ENCODE data around the gene ZNF662. TPM values are rescaled to one million over a fixed set of nuclear protein-coding genes. Genes with fewer than 3 reads are reported as not detected.
A peak's percentile ranks its signal among the peaks of the same experiment; 100 is the strongest.

The ZNF662 gene
- total RNA-seq, result 1.2 TPM

- H3K4me1 ChIP-seq (ENCODE audit: insufficient read depth, low read length), result peaks cover 13% of the 10 kb centered on the region
- H3K27me3 ChIP-seq (ENCODE audit: insufficient read depth, low read length), result peaks cover 30% of the 10 kb centered on the region
- peak within 1 kb of the TSS; percentile 23 for H3K4me3 ChIP-seq (ENCODE audit: low read length)
- H3K9me3 ChIP-seq (ENCODE audit: low read depth, low read length), result no peaks in the 10 kb centered on the region
Observed at GRCh38 chr3:42906070-42906847, at the start of gene ZNF662. TSS of gene ZNF662 (plus strand) at chr3:42906142. CDS start at chr3:42908115, 1,973 bp downstream.

DNA sequence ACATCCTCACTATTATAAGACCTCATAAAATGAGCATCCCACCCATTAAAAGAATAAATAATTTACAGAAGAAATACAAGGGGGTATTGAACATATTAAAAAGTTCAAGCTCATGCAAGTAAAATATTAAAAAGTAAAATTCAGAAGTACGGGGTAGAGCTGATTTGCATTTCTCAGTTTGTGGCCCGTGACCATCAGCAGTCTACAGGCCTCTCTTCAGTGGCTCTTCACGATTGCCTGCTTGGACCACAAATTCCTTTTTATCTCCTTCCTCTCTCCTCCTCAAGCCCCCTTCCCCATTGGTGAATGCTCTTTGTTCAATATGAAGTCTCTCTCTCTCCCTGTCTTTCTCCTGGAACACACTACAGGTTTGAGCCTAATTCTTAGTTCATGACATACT, 49.4 kb upstream of the ZNF662 start:
- Histone ChIP-seq H3K4me1 (ENCODE audit: insufficient read depth, low read length) (no peaks in the 10 kb centered on the region), H3K4me3 (ENCODE audit: low read length) (no peak overlapping the region), H3K9me3 (ENCODE audit: low read depth, low read length) (no peaks in the 10 kb centered on the region), H3K27me3 (ENCODE audit: insufficient read depth, low read length) (no peaks in the 10 kb centered on the region)

GRCh38 chr3:42864321-42864950, 41.5 kb upstream of the ZNF662 start:
- H3K27me3 ChIP-seq (ENCODE audit: insufficient read depth, low read length), result no peaks in the 10 kb centered on the region
- H3K4me3 ChIP-seq (ENCODE audit: low read length), result no peak overlapping the region
- no peaks in the 10 kb centered on the region for H3K9me3 ChIP-seq (ENCODE audit: low read depth, low read length)
- H3K4me1 ChIP-seq (ENCODE audit: insufficient read depth, low read length), result no peaks in the 10 kb centered on the region

DNA sequence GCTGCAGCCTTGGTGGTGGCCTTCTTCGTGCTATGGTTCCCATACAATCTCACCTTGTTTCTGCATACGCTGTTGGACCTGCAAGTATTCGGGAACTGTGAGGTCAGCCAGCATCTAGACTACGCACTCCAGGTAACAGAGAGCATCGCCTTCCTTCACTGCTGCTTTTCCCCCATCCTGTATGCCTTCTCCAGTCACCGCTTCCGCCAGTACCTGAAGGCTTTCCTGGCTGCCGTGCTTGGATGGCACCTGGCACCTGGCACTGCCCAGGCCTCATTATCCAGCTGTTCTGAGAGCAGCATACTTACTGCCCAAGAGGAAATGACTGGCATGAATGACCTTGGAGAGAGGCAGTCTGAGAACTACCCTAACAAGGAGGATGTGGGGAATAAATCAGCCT, 40.7 kb upstream of the ZNF662 start:
- no peaks in the 10 kb centered on the region for H3K9me3 ChIP-seq (ENCODE audit: low read depth, low read length)
- H3K4me3 ChIP-seq (ENCODE audit: low read length), result no peak overlapping the region
- H3K4me1 ChIP-seq (ENCODE audit: insufficient read depth, low read length), result no peaks in the 10 kb centered on the region
- H3K27me3 ChIP-seq (ENCODE audit: insufficient read depth, low read length), result no peaks in the 10 kb centered on the region

DNA sequence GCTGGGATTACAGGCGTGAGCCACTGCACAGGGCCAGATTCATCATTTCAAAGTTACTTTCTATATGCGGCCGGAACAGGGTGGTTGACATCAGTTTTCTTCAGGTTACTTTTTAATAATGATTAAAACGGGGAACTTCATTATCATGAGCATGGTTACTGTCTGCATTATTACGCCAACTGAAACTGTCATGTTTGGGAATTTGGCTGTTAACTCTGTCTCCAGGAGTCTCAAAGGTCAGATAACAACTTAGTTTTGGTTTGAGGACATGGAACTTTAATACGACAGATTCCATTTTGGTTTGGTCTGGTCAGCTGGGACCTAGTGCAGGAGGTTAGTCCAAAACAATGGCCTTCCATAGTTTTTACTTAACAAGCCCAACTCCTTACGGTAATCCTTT, 38.8 kb upstream of the ZNF662 start:
- H3K9me3 ChIP-seq (ENCODE audit: low read depth, low read length), result no peaks in the 10 kb centered on the region
- H3K27me3 ChIP-seq (ENCODE audit: insufficient read depth, low read length), result no peaks in the 10 kb centered on the region
- no peak overlapping the region for H3K4me3 ChIP-seq (ENCODE audit: low read length)
- H3K4me1 ChIP-seq (ENCODE audit: insufficient read depth, low read length), result no peaks in the 10 kb centered on the region

- Histone ChIP-seq H3K27me3 (ENCODE audit: insufficient read depth, low read length) (no peaks in the 10 kb centered on the region), H3K4me3 (ENCODE audit: low read length) (no peak overlapping the region), H3K9me3 (ENCODE audit: low read depth, low read length) (no peaks in the 10 kb centered on the region), H3K4me1 (ENCODE audit: insufficient read depth, low read length) (no peaks in the 10 kb centered on the region)
Observed at GRCh38 chr3:42868841-42869240, 37.1 kb upstream of the ZNF662 start.

DNA sequence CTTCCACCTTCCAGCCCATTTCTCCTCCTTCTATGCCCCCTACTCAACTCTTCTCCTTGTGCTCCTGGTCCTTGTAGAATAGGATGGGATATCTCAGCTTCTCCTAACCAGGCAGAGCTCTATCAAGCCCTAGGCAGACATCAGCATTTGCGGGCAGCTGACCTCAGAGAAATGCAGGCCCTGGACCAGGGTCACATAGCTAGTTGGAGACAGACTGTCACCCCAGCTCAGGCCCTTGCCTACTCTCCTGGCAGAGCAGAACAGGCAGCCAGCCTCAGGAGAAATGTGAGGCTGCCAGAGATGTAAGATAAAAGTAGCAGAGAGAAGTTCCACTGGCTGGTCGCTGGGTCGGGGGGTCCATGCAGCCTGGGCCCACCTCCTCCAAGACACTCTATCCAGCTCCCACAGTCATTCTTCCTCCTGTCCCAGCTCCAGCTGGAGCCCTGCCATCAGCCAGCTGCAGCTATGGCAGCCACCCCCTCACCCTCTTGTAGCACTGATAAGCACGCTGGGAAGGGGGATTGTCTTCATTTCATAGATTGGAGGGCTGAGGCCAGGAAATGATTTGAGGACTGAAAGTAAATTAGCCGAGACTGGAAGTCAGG, 34.2 kb upstream of the ZNF662 start:
- Histone ChIP-seq H3K9me3 (ENCODE audit: low read depth, low read length) (no peaks in the 10 kb centered on the region), H3K4me1 (ENCODE audit: insufficient read depth, low read length) (no peaks in the 10 kb centered on the region), H3K27me3 (ENCODE audit: insufficient read depth, low read length) (no peaks in the 10 kb centered on the region), H3K4me3 (ENCODE audit: low read length) (no peak overlapping the region)

DNA sequence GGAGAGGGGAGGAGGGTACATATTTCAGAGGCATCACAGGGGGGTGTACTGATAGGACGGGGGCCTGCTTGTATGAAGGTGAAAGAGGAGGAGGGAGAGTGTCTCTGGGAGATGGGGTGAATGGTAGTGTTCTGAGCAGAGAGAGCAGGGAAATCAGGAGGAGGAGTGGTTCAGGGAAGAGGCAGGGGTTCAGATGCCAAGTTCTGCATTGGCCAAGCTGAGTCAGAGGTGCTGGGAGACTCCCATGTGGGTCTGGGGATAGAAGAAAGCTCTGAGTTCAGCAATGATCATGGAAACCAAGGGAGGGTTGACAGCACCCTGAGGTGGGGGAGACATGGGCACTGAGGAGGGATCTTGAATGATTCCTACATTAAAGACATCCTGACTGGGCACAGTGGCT, 33.2 kb upstream of the ZNF662 start:
- no peaks in the 10 kb centered on the region for H3K9me3 ChIP-seq (ENCODE audit: low read depth, low read length)
- no peaks in the 10 kb centered on the region for H3K4me1 ChIP-seq (ENCODE audit: insufficient read depth, low read length)
- H3K4me3 ChIP-seq (ENCODE audit: low read length), result no peak overlapping the region
- no peaks in the 10 kb centered on the region for H3K27me3 ChIP-seq (ENCODE audit: insufficient read depth, low read length)

GRCh38 chr3:42873221-42873982, 32.5 kb upstream of the ZNF662 start:
- Histone ChIP-seq H3K9me3 (ENCODE audit: low read depth, low read length) (no peaks in the 10 kb centered on the region), H3K4me3 (ENCODE audit: low read length) (no peak overlapping the region), H3K4me1 (ENCODE audit: insufficient read depth, low read length) (no peaks in the 10 kb centered on the region), H3K27me3 (ENCODE audit: insufficient read depth, low read length) (no peaks in the 10 kb centered on the region)

DNA sequence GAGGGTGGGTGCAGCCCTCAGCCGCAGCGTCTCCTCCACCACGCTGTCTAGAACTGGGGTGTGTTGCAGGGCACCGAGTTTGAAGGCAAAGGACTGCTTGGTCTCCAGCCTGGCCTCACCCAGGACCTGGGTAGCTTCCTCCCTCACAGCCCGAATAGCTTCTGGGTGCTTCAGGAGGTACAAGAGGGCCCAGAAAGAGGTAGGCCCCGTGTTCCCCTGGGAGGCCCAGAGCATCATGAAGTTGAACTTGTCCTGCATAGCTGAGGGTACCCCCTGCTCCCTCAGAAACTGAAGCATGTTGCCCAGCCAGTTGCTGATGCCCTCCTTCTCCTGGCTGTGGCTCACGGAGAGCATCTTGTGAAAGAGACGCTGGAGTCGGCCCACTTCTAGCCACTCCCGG, 31.2 kb upstream of the ZNF662 start:
- Histone ChIP-seq H3K4me3 (ENCODE audit: low read length) (no peak overlapping the region), H3K4me1 (ENCODE audit: insufficient read depth, low read length) (no peaks in the 10 kb centered on the region), H3K27me3 (ENCODE audit: insufficient read depth, low read length) (no peaks in the 10 kb centered on the region), H3K9me3 (ENCODE audit: low read depth, low read length) (no peaks in the 10 kb centered on the region)

GRCh38 chr3:42875325-42876151, 30.4 kb upstream of the ZNF662 start, which contains the start of gene CYP8B1:
TSS of gene CYP8B1 (minus strand) at chr3:42875879. CDS start at chr3:42875816, 63 bp downstream.
- H3K4me3 ChIP-seq (ENCODE audit: low read length), result no peak within 1 kb of the TSS
- H3K27me3 ChIP-seq (ENCODE audit: insufficient read depth, low read length), result no peaks in the 10 kb centered on the region
- H3K4me1 ChIP-seq (ENCODE audit: insufficient read depth, low read length), result peaks cover 3% of the 10 kb centered on the region
- H3K9me3 ChIP-seq (ENCODE audit: low read depth, low read length), result no peaks in the 10 kb centered on the region

DNA sequence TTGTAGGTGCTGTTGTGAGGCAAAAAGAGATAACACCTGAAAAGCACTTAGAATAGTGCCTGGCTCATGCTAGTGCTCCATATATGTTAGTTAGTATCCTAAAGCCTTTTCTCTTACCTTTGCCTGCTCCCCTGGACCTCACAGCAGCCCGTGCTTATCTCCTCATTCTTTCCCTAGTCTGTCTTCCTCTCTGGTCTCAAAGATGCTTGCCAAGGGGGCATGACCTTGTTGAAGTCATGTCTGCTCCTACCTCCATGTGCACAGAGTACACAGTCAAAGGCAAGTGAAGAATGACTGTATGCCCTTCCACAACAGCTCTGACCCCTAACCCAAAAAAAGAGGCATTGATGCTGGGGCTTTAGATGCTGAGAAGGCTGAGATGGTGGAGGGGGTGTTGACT, 29.5 kb upstream of the ZNF662 start:
- H3K4me3 ChIP-seq (ENCODE audit: low read length), result no peak overlapping the region
- H3K27me3 ChIP-seq (ENCODE audit: insufficient read depth, low read length), result no peaks in the 10 kb centered on the region
- peaks cover 10% of the 10 kb centered on the region for H3K4me1 ChIP-seq (ENCODE audit: insufficient read depth, low read length)
- H3K9me3 ChIP-seq (ENCODE audit: low read depth, low read length), result no peaks in the 10 kb centered on the region

DNA sequence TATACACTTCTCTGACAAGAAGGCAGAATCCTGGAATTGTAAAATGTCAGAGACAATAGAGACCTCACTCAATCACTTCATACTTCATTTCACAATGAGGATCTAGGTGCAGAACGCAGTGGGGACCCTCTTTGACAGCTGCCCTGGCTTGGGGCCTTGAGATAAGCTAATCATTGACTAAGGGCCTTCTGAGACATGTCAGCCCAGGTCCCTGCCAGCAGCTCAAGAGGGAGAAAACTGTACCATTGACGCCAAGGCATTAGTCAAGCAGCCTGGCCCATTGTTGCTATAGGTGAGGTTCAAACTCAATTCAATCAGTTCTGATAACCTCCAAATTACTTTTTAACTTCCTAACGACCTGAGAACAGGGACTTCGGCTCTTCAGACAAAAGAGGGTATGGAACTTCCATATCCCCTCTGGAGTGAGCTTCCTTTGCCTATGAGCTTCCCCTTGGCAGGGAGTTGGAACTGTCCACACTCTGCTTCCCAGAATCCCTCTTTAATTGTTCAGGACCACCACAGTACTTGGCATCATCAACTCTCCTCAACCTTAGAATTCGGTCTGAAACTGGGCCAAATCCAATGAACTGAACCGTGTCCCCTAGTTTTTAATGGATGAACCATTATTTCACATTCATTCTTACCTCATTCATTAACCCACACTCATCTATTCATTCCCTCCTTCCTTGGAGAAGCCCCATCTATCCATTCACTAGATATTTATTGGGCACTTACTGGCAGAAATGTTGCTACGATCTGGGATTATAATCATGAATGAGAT, 28.8 kb upstream of the ZNF662 start:
- H3K4me1 ChIP-seq (ENCODE audit: insufficient read depth, low read length), result peaks cover 11% of the 10 kb centered on the region
- no peak overlapping the region for H3K4me3 ChIP-seq (ENCODE audit: low read length)
- H3K9me3 ChIP-seq (ENCODE audit: low read depth, low read length), result no peaks in the 10 kb centered on the region
- no peaks in the 10 kb centered on the region for H3K27me3 ChIP-seq (ENCODE audit: insufficient read depth, low read length)

GRCh38 chr3:42877881-42878280, 28.1 kb upstream of the ZNF662 start:
- Histone ChIP-seq H3K27me3 (ENCODE audit: insufficient read depth, low read length) (no peaks in the 10 kb centered on the region), H3K9me3 (ENCODE audit: low read depth, low read length) (no peaks in the 10 kb centered on the region), H3K4me3 (ENCODE audit: low read length) (no peak overlapping the region), H3K4me1 (ENCODE audit: insufficient read depth, low read length) (peaks cover 11% of the 10 kb centered on the region)

Data from mononuclear cell (primary cell).